NCI-H2171 treated with DMSO at 0.1 percent for 48 hours (cell line): ENCODE measurements around the gene LARP6.
"Not testable (repeated sequence)": the region's sequence is repeated elsewhere in the genome, so short reads cannot be mapped to it uniquely, and the experiment has no call there.

Experiments used
- DNase-seq: peaks from one replicate; lab custom pipeline; 2025; lab: John Stamatoyannopoulos, UW

LARP6 gene

DNA sequence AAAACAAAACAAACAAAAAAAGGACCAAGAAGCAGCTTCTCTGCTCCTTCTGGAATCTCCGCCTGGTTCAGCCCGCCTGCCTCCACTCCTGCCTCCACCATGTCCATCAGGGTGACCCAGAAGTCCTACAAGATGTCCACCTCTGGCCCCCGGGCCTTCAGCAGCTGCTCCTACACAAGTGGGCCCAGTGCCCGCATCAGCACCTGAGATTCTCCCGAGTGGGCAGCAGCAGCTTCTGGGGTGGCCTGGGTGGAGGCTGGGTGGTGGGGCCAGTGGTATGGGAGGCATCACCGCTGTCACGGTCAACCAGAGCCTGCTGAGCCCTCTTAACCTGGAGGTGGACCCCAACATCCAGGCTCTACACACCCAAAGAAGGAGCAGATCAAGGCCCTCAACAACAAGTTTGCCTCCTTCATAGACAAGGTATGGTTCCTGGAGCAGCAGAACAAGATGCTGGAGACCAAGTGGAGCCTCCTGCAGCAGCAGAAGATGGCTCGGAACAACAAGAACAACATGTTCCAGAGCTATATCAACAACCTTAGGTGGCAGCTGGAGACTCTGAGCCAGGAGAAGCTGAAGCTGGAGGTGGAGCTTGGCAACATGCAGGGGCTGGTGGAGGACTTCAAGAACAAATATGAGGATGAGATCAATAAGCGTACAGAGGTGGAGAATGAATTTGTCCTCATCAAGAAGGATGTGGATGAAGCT lies 4.8 kb upstream of the LARP6 start:
- DNase-seq, result not testable (repeated sequence)

DNA sequence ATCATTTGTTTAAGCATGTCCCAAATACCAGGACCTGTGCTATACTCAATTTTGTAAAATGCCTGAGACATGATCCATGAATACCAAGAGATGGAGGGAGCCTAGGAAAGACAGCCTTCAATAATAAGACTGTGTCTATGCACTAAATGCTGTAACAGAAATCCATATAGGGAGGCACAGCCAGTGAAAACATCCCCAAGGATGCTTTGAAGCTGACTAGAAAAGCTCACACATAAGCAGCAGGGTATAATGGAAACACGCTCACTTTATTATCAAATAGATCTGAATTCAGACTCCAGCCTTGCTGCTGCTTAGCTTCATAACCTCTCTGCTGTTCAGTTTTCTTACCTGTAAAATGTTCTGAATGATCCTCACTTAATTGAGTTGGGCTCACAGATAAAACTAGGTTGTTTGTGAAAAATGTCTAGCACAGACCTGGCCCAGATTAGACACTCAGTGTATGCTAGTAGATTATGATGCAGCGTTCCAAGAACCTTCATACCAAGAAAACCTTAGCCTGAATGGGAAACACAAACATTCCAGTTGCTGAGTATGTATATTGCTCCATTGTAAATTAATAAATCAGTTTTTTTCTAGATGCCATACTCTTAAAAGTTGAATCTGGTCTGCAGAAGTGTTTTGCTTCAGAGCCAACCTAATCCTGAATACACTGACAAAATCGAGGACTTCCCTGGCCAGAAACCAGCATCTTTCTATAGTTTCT lies 3.8 kb upstream of the LARP6 start:
- no peak for DNase-seq

DNA sequence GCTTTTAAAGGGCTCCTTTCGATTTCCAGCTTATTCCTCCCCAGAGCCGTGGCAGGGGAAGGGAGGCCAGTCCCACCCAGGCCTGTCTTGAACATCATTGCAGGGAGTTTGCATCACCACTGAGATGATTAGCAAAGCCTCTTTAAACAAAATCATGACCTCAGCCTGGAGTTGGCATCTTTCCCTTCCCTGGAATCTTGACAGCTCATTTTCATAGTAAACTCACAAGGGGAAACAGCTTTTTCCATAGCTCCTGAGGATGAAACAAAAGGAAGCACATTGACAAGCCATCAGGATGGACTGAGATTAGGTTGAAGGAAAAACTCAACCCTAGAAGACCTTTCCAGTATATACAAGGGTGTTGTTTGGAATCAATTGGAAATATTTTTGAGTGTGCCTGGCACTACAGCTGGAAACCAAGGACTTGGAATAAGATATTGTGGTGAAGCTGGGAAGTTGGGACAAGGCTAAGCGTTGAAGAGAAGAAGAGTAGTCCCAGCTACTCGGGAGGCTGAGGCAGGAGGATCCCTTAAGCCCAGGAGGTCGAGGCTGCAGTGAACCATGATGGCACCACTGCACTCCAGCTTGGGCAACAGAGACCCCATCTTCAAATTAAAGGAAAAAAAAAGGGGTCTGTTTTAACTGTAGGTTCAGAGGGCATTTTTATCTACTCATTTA lies 3.1 kb upstream of the LARP6 start:
- peak; percentile 12 for DNase-seq

DNA sequence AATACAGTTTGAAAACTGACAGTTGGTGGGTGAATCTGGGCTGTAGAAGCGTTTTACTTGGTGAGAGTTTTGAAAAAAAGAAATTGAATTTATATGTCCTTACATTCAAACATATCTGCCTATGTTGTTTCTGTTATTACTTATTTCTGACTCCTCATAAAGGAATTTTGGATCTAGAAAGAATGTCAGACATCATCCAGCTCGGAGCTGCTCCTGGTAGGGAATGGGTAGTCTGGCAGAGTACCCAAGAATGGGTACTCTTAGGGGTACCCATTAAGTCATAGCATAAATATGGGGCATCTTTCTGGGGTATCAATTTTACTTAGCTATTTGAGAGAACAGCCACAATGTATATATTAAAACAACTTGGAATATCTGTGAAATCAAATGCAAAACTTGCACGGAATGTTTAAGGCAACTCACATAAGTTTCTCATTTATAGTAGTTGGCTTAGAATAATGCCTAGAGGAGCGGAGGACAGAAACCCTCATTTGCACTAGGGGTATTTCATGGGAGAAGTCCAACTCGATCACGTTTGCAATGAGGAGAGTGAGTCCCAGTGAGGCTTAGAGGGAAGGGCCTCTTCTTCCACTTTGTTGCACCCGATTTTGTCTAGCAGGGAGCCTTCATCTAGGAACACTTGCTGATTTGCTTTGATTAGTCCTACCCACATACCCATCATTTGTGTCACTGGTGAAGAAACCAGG lies 2.4 kb upstream of the LARP6 start:
- no peak for DNase-seq

DNA sequence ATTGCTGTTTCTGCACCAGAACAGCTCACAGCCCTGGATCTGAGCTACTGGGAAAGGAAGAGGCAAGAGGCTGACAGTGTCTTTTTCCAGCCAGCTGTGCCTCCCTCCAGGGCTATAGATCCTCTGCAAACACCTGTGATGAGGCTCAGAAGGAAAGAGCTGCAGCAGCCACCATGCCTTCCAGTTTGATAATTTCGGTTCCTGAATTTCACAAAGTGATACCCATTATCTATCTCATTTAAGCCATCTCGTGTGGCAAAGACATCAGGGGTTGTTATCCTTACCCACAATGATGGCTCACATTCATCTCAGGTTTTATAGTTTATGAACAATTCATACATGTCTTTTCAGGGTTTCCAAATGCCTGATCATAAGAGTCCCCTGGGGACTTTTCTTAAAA lies 1.8 kb upstream of the LARP6 start:
- DNase-seq, result no peak

DNA sequence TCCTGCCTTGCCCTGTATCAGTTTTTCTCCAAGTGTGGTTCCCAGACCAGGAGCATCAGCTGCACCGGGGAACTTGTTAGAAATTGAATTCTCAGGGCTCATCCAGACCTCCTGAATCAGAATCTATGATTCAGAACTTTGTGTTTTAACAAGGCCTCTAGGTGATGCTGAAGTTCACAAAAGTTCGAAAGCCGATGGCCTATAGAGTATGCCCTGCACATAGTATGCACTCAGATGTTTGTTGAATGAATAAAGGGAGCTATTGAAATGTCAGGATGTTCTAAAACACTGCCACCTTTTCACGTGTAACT lies 664 bp upstream of the LARP6 start:
- no peak for DNase-seq

DNA sequence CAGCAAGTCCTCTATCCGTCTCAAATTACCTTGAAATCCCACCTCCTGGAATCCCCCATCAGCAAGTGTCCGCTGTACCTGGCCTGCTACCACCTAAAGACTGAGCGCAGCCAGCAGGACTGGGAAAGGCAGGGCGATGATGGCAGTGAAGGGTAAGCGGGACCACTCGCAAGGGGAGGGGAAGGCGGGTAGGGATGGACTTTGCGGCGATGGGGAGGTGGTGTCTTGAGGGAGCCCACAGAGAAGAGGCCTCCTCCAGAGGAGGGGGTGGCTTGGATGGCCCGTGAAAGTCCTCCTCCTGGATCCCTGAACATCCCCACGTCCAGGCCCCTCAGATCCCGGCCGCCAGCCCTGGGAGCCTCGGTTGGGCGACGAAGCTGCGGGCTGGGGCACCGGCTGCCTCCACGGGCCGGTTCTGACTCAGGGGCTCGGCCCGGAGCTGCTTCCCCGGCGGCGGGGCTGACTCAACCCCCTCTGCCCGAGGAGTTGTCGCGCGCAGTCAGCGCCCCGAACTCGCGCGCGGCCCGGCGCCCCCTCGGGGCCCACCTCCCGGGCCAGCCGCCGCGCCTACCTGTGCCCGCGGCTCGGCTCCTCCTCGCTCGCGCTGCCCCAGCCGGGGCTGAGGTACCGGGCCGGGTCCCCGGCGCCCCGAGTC lies 512 bp downstream of the LARP6 start:
- DNase-seq, result peak; percentile 31

DNA sequence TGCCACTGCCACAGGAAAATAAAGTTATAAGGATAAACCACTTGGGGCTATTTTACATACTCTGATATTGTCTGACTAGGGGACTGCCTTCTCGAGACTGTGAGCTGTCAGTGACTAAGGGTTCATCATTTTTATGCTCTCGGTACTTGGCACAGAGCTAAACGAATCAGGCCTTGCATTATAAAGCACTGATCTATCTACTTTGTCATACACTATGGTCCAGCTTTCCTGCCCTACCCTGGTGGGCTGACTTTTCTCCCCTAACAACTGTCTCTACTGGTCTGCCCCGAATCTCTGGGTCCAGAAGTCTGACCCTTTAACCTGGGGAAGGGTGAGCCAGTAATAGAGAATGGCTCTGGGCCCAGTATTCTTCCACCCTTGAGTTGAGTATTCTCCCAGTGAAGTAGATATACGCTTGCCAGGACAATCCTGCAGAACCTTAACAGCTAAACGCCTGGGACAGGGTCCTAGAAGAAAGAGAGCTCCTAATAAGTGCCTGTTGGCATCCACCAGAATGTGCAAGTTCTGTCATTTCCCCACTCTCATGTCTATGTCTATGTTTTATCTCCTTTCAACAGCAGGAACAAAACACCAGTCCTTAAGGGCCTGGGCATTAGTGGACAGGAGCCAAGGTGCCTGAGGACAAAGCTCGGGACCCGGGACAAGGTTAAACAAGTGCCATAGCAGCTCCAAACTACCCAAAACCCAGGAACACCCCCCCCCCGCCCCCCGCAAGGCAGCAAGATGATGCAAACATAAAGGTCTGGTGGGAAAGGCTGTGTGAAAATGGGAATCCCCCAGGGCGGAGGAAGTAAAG lies 1.2 kb downstream of the LARP6 start:
- no peak for DNase-seq

DNA sequence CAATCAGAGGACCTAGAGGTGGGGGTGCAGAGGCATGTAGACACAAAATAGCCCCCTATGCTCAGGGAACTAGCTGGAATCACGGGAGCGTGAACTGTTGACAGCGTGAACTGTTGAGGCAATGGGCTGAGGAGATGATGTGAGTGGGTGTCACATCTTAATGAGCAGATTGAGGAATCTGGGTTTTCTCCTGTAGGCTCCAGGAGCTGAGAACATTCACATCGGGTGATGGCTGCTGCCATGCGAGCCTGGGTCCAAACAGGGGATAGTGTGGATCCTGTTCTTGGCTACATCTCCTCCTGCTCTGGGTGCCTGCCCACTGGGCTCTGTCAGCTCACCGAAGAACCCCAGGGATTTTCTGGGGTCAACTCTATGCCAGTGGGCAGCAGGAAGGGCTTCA lies 2.1 kb downstream of the LARP6 start:
- DNase-seq, result no peak

DNA sequence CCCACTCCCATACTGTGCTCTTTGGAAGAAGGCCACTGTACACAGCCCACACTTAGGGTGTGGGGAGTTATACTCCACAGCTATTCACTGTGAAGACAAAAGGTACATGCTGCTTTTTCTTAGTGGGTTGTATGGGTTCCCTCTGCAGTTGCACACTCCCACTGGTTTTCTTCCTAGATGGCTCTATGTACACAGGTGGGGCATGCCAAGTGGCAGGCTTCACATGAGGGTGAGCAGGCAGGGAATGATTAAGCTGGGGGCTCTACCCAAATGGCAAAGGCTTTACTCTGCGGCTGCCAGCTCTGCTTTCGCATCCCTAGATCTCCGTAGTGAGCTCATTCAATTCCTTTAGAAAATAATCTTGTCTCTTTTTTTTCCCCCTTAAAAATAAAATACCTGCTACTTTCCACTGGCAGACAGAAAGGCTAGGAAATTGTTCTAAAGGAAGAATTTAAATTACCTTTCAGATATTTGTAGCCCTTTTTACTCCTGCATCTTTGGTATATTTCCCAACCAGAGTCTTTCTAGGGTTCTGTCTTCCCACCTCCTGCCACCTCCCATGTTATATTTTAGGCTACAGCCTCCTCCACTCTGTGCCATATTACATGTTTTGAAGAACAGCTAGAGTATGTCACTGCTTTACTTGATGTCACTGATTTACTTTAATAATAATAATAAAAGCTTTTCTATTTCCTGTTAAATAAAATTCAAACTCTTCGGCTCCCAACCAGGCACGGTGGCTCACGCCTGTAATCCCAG lies 8.2 kb downstream of the LARP6 start:
- DNase-seq, result no peak

DNA sequence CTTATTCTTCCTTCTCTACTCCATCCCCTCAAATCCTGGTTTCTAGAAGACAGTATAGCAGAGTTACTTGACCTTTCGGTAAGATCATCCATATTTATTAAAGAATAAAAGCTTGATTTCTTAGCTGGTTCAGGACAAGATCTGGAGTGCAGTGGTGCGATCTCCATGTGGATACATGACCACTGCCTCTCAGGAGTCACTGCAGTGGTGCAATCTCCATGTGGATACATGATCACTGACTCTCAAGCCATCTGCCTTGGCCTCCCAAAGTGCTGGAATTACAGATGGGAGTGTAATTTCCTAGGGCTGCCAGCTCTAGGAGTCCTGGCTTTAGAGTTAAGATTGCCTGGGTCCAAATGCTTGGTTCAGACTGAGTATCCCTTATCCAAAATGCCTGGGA lies 16.5 kb downstream of the LARP6 start:
- DNase-seq, result no peak

DNA sequence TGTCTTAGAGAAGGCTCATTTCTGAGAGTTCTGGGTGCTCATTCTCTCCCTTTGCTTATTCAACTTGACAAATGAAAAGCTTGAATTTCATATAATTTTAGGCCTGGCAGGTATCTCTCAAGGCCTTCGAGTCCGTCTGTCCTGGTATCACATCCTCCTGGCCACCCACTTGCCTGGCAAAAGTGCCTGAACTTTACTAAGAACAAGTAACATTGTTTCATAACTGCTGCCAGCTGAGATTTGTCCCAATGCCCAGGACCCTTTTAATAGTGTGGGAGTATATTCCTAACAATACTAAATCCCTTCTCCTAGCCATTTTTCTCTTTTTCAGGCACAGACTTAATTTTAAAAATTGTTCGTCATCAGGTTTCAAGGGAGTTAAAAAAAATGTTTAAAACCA lies 18.1 kb downstream of the LARP6 start:
- no peak for DNase-seq

DNA sequence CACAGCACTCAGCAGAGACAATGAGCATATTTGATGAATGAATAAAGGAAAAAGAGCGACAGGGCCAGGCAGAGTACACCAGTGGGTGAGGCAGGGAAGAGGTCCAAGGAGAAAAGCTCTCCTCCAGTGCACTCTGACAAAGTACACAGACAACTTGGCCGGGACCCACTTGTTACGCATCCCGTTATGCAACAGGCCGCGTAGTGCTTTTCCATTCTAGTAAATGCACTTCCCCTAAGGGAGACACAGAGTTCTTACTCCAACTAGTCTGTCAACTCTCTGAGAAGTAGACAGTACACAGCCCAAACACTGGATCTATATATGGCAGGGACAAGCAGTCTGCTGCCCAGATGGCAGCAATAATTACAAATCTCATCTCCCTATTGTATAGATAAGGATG lies 18.5 kb downstream of the LARP6 start:
- no peak for DNase-seq

DNA sequence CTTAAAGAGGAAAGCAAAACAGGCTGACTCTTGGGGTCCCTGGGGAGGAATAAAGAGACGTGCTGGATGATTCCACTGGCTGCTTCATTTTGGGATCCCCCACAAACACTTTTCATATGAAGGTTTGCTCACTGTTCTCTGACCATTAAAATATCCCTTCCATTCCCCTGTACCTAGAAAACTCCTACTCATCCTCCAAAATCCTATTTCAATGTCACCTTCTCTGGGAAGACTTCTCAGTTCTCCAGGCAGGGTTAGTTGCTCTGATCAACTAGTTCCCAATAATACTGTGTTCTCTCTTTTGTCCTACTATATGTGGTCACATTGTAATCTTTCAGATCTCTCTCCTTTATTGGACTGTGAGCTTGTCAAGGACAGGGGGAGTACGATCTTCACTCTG lies 19.0 kb downstream of the LARP6 start:
- DNase-seq, result peak; percentile 14

DNA sequence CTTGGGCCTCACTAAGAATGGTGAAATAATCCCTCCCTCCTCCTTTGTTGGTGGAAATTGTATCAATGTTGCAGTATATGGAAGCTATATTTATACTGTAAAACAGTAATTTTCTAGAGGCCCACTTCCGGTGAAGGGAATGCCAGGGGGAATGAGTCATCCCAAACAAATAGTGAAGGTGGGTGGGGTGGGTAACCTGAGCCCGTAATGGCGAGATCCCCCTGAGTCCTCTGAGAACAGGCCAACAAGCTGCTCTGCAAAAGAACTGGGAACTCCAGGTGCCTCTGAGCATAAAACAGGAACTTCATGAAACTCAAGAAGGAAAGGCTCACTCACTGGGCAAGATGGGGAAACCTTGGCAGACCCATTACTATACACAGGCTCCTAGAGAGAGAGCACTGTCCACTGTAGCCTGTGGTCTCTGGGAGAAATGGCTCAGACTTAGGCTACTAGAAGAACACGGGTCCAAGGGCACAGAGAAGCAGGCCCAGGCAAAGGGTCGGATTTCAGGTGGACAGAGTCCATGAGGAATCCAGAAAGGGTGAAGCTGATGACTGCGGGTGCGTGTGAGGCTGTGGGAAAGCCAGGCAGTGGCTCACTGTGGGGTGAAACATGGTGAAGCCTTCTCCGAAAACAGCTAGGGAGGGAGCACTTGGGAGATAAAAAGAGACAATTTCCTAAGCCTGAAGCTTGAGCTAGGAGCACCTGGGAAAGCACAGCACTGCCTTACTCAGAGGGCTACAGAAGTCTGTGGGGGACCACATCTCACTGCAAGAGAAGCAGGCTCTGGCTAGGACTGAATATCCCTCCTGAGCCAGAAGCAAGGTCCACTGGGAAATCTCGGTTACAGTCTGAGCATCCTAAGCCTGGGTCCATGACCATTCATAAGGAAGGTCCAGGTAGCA lies 19.8 kb downstream of the LARP6 start:
- peak; percentile 87 for DNase-seq

DNA sequence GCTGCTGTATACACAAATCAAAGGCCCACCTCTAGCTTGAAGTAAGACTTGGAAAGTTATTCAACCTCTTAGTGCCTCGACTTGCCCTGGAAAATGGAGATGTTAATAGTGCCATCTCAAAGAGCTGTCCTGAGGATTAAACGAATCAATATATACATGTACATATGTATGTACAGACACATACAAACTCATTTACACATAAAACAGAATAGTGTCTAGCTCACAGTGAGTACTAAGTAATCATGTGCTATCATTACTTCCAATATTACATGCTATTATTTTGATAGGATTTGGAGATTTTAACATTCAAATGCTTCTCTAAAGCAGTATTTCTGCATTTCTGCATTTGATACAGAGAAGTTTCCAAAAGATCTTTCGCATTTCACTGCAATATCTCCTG lies 20.5 kb downstream of the LARP6 start:
- no peak for DNase-seq

DNA sequence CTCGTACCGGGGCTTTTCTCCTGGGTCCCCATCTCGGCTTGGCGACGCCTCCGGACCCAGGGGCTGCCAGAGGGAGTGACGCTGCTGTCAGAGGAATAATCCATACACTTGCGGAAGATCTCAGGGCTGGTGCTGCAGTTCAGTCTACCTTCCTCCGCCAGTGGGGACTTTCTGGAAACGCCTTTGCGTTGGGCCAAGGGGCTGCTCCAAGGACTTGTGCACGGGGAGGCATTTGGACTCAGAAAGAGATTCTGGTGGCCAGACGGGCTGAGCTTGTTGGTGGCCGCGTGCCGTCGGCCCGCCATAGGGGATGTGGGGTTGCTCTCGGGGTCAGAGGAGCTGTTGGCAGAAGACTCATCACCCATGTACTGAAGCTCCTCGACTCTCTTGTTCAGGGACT lies 21.8 kb downstream of the LARP6 start:
- no peak for DNase-seq

DNA sequence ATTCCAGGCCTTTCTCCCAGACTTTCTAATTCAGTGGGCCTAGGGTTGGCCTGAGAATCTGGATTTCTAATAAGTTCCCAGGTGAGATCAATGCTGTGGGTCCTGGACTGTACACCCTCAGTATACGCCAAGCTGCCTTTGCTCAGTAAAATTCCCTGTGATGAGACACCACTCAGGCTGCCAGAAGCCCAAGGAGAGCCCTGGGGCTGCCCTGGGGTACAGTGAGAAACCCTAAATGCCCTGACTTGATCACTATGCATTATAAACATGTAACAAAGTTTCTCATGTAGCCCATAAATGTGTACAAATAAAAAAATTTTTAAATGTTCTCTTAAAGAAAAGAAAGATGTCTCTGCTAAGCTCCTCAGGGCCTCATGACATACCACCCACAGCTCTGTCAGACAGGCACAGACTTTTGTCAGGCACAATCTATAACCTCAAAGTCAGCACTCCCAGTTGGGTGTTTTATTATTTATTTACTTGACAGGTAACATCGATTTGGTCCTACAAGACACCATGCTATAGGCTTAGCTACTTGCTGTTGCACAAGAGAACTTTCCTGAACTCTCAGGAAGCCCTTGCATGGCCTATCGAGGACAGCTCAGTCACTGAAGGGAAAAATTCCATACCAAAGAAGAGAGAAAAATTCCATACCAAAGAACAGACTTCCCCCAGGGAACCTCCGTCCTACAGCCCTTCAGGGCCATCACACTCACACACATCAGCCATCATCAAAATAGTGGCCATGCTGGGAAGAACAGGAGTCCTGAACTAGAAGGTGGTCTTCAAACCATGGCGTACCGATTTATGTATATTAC lies 22.7 kb downstream of the LARP6 start:
- DNase-seq, result no peak

DNA sequence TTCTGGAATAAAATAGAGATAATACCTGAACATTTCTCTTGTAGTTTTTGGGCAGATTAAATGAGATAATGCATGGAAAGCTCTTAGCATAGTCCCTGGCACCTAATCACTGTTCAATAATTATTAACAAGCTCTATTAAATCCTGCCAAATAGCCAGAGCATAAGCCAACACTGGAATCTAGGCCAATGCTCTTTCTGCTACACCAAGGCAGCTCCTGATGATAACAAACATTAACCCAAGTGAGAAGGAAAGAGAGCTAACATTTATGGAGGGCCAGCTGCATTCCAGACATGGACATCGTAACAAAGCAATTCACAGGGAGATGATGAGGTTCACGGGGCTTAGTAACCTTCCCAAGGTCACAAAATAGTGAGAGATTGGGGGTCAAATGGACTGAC lies 23.3 kb downstream of the LARP6 start:
- no peak for DNase-seq
